Measurements from ENCODE around the gene KCP.

The KCP gene

DNA sequence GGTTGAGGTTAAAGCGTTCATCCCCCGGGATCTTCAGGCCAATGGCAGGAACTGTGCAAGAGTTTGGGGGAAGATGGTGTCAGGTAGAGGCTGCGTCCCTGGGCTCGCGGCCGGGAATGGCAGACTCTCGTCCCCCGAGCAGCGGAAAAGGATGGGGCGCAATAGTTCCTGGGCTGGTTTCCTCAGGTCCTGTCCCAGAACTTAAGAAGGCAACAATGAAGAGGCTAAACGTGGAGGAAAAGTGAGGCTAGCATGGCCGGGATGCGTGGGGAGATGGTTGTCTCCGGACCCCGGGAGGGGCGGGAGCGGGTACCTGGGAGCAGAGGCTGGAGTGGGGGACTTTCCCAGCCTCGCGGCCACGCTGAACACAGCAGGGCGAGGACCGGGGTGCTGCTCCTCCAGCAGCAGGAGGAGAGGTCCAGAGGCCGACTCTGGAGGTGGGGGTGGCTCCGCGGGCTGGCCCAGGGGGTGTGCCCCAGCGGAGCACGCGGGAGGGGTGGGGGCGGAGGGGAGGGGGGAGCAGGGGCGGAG, 28.1 kb upstream of the KCP start:
- no peak for DNase-seq

- DNase-seq = no peak
Observed at GRCh38 chr7:128937647-128938543, 27.4 kb upstream of the KCP start, which contains the start of gene IRF5. Gene IRF5 (plus strand): TSS chr7:128937927. CDS start chr7:128942082, 4,155 bp downstream.

- DNase-seq = no peak
Observed at GRCh38 chr7:128937271-128937646, 26.8 kb upstream of the KCP start.

GRCh38 chr7:128936798-128937197, 26.3 kb upstream of the KCP start:
- no peak for DNase-seq

DNA sequence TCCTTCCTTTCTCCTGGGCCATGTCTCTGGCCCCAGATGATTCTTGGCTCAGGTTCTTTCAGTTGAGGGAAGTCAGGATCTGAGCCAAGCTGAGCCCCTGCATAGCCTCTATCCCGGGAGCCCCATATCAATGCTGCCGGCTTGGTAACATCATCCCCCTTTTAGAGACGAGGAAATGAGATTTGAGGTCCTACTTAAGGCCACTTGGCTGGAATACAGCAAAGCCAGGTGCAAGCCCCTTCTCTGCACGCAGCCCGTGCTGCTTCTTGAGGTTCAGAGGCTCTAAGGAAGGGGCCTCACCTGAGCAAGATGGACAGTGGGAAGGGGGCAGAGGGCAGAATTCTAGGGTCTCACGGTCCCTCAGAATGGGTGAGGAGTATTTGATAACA, 24.8 kb upstream of the KCP start:
- no peak for DNase-seq

- DNase-seq = no peak
Observed at GRCh38 chr7:128934361-128935341, 24.1 kb upstream of the KCP start.

DNA sequence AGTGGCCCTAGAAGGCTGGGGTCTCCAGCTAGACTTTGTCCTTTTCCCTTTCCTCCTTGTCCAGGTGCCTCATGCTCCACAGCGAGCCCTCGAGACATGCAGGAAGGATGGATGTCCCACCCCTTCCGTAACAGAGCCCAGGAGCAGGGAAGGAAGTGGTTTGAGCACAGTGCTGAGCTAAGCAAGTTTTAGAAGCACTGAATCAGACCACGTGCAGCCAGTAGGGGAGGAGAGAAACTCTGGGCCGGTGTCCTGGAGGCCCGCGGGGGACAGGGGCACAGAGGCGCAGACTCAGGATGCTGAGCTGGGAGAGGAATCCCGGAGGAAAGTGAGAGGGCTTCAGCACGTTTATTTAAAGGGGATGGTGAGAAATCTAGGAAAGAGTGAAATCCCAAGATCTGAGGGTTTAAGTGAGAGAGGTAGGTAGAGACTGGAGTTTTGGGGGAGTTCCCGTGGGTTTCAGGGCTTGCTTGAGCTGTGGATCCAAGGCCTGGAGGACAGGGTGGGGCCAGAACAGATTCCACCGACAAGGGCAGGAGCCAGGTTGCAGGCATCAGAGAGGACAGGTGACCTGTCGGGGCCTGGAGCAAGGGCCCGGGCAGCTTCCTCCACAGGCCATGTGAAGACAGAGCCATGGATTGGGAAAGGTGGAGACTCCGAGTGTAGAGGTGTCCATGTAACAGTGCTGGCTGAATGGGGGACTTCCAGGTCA, 22.8 kb upstream of the KCP start:
- no peak for DNase-seq

GRCh38 chr7:128932862-128933179, 22.3 kb upstream of the KCP start:
- DNase-seq = no peak

- DNase-seq = no peak
Observed at GRCh38 chr7:128931965-128932861, 21.7 kb upstream of the KCP start.

GRCh38 chr7:128931190-128931798, 20.8 kb upstream of the KCP start:
- no peak for DNase-seq

GRCh38 chr7:128928882-128929788, 18.6 kb upstream of the KCP start:
- DNase-seq = no peak

GRCh38 chr7:128928159-128928813, 17.8 kb upstream of the KCP start:
- DNase-seq = no peak

- DNase-seq = no peak
Observed at GRCh38 chr7:128924707-128925588, 14.4 kb upstream of the KCP start.

- no peak for DNase-seq
Observed at GRCh38 chr7:128923411-128923800, 12.9 kb upstream of the KCP start.

DNA sequence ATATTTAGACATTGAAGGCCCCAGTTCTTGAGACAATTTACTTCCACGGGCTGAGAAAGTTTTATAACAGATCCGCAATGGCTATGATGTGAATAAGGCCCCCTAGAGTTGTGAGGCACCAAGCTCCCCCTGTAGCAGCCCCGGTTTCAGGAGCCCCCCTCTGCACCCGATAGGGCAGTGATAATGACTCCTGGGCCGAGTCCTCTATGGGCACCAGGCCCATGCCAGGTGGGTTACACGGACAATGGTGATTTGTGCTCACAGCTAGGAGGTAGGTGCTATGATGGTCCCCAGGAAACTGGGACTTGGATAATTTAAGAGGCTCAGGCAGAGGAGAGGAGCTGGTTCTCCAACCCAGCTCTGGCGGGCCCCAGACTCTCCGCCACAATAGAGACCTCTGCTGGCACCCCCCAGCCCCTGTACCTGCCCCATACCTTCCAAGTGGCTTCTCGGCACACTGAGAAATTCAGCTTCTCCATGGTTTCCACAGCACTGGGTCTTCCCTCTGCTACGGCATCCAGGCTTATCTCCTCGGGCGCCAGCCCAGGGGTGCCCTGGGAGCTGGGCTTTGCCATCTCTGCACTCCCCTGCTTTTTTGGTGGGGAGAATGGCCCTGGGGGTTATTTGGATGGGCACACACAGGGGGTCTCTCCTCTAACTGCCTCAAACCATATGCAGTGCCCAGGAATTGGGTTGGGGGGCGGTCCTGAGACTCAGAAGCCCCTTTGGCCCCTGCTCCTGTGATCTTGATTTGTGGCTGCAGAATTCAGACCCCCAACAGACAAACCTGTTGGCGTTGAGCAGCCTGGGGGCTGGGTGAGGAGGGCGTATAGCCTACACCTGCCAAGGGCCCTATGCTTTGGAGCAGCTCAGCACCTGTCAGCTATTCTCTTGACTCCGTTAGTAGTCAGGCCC, 12.2 kb upstream of the KCP start:
- peak; percentile 0 for DNase-seq

- DNase-seq = peak; percentile 12
Observed at GRCh38 chr7:128921866-128922440, 11.4 kb upstream of the KCP start.

Measured in 8988T (cell line).